ENCODE results near the gene MS4A6E.
"Not testable (repeated sequence)": the region's sequence is repeated elsewhere in the genome, so short reads cannot be mapped to it uniquely, and the experiment has no call there.

MS4A6E gene

DNA sequence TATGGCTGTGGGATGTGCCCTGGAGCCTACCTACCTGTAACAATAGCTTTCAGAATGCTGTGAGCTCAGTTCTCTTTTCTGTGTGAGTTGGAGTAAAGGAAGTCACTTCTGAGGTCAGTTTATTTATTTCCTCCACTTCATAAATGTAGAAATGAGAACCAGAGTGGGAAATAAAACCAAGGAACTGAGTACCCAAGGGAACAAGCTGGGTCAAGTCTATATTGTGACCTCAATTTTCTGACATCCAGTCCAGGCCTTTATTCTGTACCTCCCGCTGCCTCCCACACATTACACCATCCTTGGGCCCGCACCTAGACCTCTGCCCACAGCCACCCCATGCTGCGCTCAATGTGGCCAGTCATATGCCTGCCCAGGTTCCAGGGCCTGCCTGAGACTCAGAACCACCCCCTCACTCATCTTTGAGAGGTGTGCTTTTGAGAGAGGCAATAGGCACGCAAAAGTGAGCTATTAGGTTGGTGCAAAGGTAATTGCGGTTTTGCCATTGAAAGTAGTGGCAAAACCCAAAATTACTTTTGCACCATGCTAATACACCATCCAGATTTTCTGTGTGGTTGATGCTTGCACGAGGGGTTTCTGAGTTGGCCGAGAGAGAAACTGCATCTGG is 9.8 kb downstream of the MS4A6E start:
- DNase-seq (ENCODE audit: low spot score): no peak

DNA sequence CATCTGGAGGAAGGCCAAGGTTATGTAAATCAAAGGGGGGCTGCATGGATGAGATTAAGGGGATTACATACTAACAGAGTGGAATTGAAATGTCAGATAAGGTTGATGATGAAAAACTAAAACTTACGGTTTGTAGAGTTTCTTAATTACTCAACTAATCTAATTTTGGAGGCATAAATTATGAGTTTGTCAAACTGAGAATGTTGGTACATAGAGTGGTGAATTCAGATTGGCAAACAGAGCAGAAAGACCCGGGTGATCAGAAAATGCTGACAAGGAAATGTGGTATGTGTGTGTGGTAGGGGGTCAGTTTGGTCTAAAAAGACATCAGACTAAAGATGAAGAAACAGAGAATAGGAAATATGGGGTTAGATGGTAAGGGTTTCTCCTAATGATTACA is 11.0 kb downstream of the MS4A6E start:
- no peak for DNase-seq (ENCODE audit: low spot score)

DNA sequence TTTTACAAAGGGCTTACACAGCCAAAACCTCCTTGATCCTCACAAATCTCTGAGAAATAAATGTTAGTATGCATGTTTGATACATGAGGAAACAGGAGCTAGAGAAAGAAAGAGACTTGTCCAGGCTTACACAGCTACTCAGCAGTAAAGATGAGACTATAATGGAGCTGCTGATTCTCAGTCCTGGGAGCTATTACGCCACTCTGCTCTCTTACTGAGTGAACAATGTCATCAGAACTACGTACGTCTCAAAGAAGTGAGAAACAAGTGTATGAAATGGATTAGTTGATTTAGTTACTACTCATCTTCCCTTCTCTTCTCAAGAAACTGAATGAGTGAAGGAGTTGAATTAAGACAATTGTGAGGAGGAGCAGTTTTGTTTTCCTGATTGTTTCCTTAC is 12.3 kb downstream of the MS4A6E start:
- DNase-seq (ENCODE audit: low spot score): no peak

DNA sequence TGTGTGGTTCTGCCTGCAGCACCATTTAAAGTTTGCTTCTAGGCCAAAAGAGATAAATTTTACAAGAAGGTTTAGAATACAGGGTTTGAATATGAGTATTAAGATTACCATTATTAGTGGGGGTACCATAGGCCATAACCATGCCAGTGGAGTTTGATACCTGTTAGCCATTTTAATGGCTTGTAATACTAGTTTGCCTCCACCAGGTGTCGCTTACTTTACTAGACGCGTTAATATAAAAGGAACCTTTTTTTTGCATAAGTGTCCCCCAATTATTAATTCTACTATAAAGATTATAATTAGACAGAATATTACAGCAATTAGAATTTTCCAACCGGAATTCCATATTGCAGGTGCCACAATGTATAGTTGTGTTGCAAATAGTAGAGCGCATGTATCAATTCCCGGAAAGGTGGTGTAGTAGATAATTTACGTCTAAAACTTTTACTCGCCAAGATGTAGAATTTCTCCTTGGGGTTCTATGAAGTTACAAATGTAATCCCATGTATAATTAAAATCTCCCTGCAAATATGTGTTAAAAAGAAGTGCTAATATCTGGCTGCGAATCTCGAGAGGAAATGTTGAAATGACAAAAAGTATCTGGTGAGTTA is 16.1 kb downstream of the MS4A6E start:
- DNase-seq (ENCODE audit: low spot score): no peak

DNA sequence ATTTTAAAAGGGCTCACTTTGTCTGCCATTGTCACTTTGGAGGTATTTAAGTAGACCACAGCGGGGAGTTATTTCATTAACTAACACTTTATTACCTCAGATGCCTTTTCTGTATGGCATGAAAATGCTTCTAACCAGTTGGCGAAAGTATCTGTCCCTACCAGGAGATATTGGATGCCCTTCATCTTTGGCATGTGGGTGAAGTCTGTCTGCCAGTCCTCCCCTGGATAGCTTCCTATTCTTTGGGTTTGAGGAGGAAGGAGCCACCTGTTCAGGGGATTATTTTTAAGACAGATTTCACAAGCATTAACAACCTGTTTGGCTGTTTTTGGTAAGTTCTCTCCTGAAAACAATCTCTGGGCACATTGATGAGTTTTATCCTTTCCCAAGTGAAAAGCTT is 17.1 kb downstream of the MS4A6E start:
- no peak for DNase-seq (ENCODE audit: low spot score)

DNA sequence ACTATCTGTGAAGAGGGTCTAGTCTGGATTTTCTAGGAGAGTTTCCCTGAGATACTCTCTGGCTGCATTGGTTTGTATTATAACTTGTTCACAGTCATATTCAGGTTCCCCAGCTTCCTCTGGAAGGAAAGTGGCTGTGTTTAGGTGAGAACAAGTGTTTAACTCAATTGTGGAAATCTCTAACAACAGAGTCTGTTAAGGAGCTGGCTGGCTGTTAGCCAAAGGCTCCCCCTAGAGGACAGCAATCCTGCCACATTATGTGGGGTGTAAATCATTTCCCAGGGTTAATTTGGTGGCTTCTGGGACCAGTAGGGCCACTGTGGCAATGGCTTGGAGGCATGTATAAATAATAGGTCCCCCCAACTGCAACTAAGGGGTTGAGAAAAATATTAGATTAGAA is 18.4 kb downstream of the MS4A6E start:
- DNase-seq (ENCODE audit: low spot score): no peak

DNA sequence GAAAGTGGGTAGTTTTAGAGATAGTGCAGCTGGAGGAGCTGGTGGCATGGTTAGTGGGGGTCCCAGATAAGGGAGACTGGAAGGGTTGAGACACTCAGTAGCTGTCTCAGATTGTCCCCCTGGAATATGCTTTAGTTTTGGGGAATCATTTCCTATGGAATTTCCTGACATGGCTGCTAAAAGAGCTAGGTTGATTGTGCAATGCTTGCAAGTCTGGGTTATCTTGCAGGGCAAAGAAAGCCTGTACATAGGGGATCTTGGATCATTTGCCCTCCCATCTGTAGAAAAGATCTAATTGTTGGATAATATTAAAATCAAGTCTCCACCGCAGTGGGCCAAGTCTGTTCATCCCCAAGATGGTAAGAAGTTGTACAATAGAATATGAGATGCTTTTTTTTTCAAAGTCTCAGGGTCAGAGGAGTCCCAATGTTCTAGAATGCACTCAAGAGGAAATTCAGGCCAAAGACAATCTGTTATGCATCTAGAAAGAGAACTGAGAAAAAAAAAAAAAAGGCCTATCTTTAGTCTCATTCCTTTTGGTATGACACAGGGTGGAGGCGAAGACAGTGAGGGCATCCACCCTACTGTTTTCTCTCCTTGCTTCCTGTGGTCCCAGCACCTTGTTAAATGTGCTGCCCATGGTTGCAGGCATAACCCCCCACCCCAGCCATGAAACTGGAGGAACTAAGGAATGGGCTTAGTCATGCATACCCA is 20.2 kb downstream of the MS4A6E start:
- no peak for DNase-seq (ENCODE audit: low spot score)

DNA sequence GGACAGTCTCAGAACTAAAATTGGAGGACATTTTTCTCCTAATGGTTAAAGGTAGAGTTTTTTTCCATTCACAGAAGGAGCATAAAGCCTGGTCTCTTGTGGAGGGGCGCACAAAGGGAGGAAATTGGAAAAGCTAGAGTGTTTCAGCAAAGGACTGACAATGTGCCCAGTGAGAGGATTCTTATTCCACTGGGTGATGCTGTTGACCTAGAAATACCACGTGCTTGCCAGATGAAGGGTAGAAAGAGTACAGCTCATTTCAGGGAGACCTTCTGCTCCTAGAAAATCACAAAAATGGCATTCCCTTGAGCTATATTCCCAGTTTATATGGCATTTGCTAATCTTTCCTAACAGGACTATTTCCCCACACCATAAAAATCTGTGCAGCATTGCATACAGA is 21.1 kb downstream of the MS4A6E start:
- no peak for DNase-seq (ENCODE audit: low spot score)

DNA sequence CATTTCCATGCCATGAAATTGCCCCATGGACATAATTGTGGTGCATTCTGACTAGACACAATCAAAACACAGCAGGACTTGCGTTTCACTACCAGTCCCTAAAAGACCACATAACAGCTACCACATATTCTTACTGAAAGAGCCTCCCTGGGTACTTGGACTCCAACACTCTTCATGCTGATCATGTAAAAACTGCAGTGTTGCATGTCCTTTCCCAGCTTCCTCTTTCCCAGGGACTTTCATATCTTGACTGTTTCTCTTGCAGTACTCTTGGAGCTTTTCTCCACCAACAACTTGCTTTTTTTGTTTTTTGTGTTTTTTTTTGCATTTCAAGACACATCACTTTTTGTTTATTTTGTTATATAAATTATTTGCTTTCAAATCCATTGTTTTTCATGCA is 22.9 kb downstream of the MS4A6E start:
- DNase-seq (ENCODE audit: low spot score): no peak

DNA sequence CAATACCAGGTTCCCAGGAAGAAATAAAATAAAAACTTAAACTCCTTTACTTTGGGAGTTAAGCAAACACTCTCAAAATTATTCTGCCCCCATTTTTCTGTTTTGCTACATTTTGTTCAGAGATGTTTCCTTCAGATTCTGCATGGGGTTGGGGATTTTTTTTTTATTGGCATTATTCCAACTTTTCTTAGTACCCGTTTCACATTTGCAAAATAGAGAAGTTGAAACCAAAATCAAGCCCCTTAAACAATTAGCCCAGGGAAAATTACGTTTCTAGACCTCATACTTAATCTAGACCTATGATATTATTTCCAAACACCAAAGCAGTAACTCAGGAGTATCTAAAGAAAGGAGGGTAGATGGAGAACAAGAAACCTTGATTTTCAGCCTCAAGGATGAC is 30.7 kb downstream of the MS4A6E start:
- no peak for DNase-seq (ENCODE audit: low spot score)

DNA sequence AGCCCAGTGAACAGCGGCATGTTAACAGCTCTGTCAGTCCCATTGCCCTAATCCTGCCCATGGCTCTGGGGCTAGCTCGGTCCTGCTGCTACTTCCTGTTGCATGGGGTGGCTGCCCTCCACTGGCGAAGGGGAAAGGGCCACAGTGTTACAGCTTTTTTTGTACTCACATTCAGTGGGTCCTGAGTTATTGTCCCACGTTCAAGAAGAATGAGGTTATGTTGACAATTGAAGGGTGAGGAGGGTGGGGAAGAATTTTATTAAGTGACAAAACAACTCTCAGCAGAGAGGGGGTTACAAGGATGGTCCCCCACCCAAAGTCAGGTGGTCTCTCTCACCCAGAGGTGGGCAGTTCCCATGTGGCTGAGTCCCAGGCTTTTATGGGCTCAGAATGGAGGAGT is 33.6 kb downstream of the MS4A6E start:
- no peak for DNase-seq (ENCODE audit: low spot score)

DNA sequence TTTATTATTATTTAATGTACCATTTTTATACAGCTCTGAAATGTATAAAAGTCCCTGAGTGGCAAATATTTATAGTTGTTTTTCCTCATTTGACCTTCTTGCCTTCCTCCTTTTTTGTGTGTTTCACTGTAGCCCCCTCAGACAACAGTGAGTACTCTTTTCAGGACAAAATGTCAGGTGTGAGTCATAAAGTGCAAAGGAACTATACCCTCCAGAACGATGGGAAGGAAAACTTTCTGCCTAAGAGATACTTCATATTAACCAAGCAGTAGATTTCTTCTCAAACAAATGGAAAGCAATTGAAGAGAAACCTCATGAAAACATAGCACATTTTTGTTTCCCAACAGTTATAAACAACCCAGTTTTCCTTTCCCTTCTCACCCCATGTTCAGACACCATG is 35.2 kb downstream of the MS4A6E start:
- DNase-seq (ENCODE audit: low spot score): no peak

DNA sequence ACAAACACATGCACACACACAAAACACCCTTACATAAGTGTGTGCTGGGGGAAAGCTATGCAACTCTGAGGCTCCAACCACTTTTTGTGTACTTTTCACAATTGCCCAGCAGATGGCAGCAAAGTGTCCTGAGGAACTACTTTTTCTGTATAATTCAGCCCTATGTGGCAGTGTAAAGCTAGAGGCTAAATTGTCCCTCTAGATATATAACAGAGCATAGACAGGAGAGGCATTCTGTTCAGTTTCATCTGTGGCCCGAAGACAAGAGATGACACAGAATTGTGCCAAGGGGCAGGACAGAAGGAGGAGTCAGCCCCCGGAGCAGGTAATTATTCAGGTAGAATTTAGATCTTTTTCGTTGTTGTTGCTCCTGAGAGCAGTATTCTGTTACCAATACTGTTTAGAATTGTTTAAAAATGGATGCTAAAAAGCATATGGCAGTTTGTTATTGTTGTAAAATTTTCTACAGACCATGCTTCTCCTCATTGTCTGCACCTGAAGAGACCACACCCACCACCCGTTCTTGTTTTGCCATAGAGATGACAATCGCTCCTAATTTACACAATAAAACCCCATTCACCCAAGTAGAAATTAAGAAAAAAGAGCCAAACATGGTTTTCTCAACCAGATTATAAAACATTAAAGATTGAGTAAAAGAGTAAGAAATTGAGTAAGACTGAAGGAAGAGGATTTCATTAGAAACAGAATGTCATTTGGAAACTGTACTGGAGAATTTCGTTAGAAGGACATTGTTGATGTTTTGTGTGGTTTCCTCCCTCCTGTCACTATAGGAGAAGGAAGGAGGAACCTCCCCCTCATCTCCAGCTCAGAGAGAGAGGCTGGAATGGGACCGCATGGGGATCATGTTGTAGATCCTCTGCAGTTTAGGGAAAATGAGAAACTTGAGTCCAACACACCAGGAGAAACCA is 36.8 kb downstream of the MS4A6E start:
- DNase-seq (ENCODE audit: low spot score): peak; percentile 41

DNA sequence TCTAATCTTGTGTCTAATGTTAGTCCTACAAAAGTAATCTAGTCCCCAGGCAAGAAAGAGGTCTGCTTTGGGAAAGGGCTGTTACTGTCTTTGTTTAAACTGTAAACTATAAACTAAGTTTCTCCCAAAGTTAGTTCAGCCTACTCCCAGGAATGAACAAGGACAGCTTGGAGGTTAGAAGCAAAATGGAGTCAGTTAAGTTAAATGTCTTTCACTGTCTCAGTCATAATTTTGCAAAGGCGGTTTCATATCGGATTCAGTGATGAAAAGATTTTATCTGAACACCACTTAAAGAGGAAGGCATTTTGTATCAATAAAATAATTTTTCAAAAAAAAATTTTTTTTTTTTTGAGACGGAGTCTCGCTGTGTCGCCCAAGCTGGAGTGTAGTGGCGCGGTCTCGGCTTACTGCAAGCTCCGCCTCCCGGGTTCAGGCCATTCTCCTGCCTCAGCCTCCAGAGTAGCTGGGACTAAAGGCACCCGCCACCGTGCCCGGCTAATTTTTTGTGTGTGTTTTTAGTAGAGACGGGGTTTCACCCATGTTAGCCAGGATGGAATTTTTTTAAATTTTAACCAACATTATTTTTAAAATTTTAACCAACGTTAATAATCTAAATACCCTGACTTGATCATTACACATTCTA is 39.3 kb downstream of the MS4A6E start:
- not testable (repeated sequence) for DNase-seq (ENCODE audit: low spot score)

DNA sequence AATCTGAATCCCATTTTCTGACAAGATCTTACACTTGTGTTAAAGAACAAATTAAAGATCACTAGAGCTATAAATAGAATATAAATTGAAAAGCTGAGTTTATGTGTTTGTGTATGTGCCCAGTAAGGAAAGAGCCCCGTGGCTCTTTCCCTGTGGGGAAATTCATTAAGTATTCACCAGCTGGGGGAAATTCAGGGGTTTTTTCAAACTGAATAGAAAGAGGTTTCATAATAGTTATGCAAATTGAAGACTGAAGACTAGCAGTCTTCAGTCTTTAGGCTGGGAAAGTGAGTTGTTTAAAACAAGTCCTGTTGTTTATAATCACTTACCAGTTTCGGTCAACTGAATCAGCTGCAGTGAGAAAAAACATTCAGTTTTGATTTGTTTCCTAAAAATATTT is 40.0 kb downstream of the MS4A6E start:
- DNase-seq (ENCODE audit: low spot score): no peak

DNA sequence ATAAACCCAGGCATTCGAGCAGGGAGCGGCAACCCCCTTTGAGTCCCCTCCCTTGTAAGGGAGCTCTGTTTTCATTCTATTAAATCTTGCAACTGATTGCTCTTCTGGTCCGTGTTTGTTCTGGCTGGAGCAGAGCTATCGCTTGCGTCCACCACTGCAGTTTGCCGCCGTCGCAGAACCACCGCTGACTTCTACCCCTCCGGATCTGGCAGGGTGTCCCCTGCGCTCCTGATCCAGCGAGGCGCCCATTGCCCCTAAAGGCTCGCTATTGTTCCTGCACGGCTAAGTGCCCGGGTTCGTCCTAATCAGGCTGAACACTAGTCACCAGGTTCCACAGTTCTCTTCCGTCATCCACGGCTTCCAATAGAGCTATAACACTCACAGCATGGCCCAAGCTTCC is 40.8 kb downstream of the MS4A6E start:
- no peak for DNase-seq (ENCODE audit: low spot score)

DNA sequence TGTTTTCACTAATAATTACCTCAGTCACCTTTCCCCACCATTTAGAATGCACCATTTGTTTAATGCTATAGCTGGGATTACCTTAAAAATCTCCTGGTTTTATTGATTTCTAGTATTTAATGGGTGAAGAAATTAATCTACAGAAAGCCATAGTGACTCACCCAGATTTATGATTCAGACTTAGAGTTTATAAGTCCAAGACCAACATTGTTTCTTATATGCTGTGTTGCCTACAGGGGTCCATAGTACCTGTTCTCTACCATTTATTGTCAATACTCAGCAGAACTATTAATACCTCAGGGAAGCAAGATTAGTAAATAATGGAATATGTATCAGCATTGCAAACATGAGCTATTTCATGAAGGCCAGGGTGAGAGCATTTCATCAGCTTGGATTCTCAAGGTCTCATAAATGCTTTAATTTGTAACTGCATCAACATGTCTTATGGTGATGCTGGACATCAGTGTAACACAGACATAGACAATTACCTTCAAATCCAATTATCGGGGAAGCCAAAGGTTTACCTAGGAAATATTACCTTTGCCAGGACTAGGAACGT is 43.3 kb downstream of the MS4A6E start:
- DNase-seq (ENCODE audit: low spot score): no peak

DNA sequence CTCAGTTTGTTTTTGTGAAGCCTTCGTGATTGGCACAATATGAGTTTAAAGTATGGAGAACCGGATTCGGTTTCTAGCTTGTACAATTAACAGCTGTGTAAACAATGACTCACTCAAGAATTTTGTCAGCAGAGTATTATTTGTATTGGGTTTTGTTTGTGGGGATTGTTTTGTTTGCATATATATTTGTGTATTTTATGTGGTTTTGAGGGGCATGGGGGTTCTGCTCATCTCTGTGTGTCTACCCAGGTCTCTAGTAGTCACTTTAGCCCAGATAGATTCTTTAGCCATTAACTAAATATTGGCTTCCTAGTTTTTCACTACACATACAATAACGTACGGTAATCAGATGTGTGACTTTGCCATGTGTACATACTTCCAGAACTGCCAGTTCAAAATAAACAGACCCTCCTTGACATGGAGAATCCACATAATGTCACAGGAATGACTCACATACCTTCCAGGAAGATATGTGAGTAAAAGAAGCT is 43.8 kb downstream of the MS4A6E start:
- DNase-seq (ENCODE audit: low spot score): no peak

DNA sequence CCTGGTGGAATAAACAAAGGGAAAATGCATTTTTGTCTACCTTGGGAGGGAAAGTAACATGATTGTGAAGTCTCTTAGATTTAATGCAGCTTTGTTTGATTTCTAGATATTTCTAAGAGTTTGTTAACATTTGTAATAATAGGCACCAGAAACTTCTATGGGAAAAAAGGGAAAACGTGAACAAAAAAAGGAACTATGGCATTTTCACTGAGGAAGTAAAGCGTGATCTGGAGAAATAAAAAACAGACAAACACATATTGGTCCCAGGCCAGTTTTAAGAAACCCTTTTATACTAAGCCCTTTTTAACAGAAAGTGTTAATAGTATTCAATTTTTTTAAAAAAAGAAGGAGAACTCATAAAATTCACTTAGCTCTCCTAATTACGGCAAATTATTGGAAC is 44.3 kb downstream of the MS4A6E start:
- no peak for DNase-seq (ENCODE audit: low spot score)

DNA sequence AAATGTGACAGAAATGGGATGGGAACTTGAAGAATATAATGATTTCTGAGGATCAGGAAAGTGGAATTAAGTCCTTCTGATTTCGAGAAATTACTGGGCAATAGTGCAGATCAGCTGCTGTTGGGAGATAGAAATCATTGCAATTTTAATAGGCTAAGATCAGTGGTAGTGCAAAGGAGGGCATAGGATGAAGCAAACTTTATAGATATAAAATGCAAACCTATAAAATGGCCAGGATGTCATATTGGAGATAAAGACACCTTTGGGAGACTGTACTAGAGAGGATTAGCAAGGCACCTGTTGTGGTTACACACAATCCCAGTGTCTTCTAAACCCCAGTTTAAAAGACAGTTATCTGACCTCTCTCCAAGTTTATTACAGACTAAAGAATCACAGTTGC is 44.8 kb downstream of the MS4A6E start:
- no peak for DNase-seq (ENCODE audit: low spot score)

DNA sequence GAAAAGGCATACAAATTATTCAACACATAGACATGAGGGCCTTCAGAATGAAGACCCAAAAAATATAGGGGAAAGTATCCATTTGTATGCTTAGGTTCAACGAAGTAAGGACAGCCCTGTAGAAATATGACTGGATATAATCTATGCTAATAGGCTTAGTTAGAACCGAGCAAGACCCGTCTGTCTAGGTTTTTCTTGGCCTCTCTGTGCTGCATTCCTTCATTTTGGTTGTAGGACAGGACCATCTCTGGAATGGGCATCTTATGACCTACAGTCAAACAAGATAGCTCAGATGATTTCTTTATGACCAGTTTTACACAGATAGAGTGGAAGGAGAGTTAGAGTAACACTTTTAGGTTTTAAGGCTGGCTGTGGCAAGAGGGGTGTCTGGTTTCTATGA is 45.7 kb downstream of the MS4A6E start:
- DNase-seq (ENCODE audit: low spot score): no peak

DNA sequence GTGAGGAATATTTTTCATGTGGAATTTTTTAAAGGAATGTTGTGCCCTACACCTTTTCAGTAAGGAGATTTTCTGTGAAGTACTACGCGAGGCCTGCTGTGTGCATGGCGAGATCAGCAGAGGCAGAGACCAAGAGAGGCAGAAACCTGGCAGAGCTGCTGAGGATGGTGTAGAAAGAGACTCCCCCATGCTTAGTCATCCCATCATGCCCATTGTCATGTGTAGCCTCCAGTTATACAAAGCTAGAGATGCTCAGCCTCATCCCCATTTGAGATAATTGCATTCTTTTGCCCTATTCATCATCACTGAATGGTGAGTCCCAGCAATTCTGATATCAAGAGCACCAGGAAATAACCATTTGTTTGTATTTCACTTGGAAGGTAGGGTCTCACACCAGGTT is 48.3 kb downstream of the MS4A6E start:
- DNase-seq (ENCODE audit: low spot score): no peak
